Stimulated activated CD8-positive, alpha-beta memory T cell treated with anti-CD3 and anti-CD28 coated beads, Interleukin-4, amount 100 ng/mL, for 48 hours (primary cell): Measurements from ENCODE around the gene ACVR2B.

Experiments used
- DNase-seq: peaks from one replicate; pipeline ENCODE4 v3.0.0-alpha.2; 2020

Gene ACVR2B

DNA sequence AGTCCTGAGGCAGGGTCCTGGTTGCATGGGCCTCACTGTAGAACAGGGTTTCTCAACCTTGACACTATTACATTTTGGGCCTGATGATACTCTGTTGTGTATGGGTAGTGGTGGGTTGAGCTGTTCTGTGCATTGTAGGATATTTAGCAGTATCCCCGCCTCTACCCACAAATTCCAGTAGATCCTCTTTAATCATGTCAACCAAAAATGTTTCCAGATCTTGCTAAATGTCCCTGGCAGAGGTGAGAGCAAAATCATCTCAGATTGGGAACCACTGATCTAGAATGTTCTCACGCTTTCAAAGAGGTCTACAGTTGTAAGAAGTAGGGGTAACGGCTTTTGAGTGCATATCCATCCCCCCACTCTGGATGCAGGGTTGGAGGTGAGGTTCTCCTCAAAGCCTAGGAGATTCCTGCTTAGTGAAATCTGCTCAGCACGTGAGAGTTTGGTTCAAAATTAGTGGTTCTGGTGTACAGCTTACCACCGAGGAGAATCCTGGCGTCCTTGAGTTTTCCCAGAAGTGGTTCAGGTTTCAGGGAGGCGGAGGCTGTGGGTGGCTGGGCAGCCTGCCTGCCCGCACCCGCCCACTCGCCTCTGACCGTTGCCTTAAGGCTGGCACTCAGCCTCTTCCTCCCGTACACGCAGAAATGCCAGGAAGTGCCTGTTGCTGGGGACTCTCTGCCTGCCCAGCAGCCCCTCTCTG is 5.3 kb downstream of the ACVR2B start:
- DNase-seq: no peak

DNA sequence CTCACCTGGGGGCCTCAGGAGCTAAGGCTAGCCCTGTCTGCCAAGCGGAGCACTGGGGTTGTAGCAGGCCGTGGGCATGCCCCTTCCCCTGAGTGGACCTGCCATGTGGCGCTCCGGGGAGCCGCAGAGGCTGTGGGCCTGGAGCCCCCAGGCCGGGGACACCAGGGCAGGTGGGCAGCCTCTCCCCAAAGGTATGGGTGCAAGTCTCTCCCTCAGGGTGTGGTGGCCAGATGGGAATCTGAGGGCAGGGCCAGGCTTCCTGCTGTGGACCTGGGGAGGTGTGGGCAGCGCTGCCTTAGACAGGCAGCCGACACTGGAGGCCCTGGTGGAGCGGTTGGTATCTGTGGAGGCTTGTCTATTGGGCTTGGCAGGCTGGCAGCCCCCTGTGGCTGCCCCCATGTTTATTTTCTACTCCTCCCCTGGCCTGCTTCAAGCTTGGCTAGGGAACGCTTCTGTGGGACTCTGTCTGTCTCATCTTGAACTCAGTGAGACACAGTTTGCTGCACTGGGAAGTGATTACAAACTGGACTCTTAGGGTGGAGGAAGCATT is 5.9 kb downstream of the ACVR2B start:
- DNase-seq: no peak

DNA sequence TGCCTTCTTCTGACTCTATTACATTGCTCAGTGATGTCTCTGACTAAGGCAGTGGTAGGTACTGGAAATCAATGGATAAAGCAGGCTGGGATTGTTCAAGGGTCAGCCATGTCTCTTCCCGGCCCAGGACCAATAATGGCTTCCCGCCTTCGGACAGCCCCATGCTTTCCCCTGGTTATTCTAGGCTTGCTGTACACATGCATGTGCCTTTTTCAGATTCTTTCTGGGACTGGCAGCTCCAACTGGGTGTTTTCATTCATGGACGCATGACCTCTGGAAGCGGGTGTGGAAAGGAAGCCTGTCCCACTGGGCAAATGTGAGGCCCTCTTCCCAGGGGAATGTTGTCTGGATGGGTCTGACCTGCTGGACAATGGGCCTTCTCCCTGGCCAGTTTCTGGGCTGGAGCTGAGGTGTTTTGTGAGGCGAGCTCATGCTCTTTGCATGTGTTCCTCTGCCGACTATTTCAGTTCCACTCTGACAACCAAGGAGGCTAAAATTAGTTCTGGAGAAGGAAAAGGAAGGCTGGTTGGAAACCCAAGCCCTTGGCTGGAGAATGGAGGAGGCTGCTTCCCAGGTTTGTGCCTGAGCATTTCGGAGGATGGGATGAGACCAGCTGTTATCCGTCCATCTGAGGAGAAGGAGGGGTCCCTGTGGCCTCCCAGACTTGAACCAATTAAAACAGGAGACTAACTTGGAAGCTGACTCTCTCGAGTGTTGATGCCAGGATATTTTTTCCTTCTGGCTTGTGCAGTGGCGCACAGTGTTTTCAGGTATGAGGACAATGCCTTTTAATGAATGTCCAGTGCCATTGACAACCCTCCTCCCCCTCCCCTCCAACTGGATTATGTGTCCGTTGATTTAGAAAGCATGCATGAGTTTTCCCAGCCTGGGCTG is 6.9 kb downstream of the ACVR2B start:
- no peak for DNase-seq

DNA sequence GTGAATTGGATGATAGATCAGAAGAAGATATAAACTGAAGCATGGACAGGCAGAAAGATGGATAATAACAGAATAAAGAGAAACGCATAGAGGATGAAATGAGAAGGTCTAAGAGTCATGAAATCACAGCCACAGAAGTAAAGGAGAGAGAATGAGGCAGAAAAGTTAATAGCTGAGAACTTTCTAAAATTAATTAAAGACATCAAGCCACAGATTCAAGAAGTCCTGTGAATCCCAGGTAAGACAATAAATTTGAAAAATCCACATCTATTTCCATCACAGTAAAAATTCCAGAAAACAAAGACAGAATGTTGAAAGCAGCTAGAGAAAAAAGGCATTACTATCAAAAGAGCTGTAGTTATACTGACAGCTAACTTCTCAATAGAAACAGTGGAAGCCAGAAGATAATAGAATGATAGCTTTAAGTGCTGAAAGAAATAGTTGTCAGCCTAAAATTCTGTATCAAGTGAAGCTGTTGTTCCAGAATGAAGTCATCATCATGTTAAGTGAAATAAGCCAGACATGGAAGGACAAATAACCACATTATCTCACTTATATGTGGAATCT is 12.0 kb downstream of the ACVR2B start:
- no peak for DNase-seq

DNA sequence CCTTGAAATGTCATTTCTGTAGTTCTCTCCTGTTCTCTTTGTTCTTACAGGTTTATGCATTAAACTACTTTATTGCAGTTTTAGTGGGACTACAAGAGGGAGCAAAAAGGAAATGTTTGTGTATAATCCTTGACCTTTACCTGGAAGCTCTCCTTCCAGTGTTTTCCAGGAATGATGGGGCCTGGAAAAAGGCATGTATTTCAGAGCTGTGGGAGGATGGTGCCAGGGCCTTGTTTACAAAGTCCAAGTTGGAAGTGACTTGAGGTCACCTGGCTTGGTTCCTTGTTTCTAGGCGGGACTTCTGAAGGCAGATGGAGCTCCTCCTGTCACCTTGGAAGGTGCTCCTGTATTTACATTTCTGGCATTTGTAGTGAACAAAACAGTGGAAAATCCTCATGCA is 15.1 kb downstream of the ACVR2B start:
- DNase-seq: no peak

DNA sequence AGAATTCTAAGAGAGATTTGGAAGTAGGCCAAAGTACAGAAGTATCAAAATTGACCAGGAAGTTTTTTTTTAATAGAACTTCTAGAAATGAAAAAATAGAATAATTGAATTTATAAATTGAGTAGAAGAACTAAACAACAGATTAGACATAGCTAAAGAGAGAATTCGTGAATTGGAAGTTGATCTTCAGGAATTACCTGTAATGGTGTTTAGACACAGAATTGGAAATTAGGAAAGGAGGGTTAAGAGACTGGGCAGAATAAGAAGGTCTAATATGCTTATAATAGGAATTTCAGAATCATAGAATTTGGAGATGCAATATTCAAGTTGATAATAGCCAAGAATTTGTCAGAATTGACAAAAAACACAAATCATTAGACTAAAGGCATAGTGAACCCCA is 16.2 kb downstream of the ACVR2B start:
- no peak for DNase-seq

DNA sequence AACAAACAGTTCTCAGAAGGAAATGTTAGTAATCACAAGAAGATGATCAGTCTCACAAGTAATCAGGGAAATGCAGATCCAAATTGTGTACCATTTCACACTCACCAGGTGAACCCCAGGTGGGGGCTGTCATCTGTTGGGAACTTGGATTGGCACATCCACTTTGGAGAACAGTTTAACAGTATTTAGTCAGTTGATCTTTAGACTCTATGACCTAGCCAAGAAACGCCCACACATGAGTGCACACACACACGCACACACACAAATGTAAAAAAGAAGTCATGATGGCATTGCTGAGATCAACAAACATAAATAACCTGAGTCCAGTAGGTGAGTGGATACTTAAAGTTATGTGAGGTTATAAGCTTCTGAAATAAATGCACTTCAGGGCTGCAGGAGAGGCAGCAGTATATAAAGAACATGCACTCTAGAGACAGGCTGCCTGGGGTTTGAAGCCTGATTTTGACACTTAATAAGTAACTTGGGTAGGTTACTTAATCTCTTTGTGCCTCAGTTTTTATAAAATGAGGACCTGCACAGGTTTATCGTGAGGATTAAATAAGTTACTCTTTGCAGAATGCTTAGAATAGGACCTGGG is 17.7 kb downstream of the ACVR2B start:
- DNase-seq: no peak

DNA sequence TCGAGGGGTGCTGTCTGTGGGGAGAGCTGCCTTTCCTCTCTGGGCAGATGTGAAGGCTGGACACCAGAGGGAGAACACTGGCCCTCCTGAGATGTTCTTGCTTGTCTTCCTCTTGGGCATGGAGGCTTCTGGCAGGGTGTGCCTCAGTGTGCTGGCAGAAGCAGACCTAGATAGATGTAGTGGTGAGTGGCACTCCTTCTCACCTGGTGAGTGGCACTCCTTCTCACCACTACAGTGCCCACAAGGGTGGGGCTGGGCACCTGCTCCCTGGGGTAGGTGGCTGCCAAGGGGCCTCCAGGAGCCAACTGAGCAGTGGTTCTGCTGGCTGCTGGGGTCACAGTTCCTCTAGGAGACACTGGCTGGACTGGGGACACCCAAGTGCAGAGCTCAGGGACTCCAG is 18.7 kb downstream of the ACVR2B start:
- DNase-seq: no peak

DNA sequence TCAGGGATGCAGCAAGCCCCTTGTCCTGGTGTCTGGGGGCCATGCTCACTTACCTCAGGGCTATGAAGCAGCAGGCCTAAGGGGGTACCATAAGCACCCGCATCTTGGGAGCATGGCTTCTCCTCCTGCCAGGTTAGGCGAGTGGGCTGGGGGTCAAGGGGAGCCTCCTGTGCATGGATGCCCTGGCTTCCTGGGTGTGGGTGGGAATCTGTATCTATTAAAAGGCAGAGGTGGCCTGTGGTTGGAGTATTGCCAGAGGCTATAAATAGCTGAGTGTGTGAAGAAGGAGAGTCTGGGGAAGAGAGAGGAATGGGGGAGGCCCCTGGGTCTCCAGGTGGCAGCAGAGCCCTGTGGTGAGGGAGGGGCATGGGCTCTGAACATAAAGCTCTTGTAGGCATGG is 19.5 kb downstream of the ACVR2B start:
- DNase-seq: no peak

DNA sequence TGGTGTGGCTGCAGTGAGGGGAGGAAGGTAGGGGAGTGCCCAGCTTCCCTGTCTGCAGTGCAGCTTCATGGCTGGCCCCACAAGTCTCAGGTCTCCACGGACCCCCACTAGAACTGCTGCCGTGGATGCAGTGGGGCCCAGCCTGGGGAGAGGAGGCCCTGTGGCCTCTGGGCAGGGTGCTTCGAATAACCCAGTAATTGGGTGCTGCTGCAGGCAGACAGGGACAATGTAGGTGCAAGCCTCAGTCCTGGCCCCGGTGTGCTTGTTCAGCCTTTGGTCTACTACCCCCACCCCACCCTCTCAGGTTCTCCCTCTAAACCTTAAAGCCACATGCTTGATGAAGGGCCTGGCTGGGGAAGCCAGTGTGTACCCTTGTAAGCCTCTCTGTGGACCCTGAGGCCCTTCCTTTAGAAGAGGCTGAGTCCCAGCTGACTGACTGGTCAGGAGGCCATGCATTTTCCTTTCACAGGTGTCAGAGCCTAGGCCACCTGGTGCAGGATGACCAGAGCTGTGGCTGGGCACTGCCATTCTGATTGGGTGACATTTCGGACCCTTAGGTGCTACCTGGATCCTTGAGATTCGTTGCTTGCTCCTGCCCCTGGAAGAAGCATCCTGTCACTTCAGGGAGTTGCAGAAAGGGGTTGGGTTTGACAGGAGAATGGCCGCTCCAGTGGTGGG is 21.4 kb downstream of the ACVR2B start:
- DNase-seq: no peak

DNA sequence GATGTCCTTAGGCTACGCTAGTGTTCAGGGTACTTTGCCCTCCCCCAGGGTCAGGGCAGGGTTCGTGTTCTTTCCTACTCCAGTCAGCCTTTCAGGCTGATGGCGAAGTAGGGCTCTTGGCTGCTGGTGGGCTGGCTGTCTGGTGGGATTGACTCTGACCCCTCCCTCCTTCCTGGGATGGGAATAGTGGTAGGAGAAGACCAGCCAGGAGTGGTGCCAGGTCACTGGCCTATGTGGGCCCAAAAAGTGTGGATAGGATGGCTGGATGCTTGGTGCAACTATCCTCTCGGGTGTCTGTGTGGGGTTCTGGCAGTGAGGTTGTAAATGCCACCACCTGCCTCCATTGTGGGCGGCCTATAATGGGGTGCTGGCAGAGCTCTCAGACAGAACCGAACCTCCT is 22.0 kb downstream of the ACVR2B start:
- DNase-seq: no peak

DNA sequence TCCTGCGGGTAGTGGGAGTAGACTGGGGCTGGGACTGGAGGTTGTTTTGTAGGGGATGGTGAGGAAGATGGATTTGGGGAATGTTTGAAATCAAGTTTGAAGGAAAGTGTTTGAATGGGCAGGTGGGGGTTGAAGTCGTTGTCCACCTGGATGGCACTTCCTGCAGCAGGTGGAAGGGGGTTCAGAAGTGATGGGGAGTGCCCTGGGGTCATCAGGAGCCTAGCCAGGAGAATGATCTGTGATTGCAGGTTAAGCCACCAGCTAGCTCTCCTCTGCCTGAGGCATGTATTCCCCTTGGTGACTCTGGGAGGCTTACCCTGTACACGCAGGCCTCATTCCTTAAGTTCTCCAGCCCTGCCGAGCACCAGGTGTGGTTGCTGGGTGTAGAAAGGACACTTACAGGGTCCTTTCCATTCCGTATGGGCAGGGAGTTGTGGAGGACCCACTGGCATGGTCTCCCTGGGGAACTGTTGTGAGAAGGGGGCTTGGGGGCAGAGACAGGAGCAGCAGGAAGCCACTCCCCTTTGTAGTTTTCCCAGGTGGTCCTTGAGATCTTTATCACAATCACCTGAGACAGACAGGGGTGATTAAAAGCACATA is 22.6 kb downstream of the ACVR2B start:
- DNase-seq: no peak

DNA sequence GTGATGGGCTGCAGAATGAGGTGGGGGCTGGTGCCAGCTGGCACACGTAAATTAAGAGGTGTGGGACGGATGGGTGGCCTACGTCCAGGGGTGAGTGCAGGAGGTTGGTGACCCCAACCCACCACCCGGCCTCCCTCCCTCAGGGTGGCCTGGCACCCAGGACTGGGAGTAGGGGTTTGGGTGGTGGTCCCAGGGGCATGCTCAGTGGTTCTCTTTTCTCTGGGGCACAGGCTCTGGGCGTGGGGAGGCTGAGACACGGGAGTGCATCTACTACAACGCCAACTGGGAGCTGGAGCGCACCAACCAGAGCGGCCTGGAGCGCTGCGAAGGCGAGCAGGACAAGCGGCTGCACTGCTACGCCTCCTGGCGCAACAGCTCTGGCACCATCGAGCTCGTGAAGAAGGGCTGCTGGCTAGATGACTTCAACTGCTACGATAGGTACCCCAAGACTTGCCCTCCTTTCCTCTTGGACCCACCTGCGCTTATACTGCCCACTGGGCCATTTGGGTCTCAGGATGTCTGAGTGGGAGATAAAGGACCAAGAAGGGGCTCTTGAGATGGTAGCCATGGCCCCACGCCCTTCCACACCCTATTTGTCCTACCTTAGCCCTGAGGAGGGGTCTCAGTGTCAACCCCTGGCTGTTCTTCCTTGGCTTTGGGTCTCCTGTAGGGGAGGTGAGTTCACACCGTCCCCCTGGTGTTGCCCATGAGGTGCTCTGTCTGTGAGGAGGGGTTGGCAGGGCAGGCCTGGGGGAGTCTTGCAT is 23.5 kb downstream of the ACVR2B start:
- no peak for DNase-seq

DNA sequence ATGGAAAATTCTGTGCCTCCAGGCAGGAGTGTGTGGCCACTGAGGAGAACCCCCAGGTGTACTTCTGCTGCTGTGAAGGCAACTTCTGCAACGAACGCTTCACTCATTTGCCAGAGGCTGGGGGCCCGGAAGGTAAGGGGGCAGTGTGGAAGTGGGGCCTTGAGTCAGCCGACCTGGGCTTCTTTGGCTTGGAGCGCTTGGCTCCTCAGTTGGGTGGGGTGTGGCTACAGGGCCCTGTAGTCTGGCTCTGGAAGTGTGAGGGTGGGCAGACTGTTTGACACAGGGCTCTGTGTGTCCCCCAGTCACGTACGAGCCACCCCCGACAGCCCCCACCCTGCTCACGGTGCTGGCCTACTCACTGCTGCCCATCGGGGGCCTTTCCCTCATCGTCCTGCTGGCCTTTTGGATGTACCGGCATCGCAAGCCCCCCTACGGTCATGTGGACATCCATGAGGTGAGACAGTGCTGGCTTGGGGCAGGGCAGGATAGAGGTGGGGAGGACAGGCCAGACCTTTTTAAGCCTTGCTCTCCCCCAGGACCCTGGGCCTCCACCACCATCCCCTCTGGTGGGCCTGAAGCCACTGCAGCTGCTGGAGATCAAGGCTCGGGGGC is 24.3 kb downstream of the ACVR2B start:
- no peak for DNase-seq

DNA sequence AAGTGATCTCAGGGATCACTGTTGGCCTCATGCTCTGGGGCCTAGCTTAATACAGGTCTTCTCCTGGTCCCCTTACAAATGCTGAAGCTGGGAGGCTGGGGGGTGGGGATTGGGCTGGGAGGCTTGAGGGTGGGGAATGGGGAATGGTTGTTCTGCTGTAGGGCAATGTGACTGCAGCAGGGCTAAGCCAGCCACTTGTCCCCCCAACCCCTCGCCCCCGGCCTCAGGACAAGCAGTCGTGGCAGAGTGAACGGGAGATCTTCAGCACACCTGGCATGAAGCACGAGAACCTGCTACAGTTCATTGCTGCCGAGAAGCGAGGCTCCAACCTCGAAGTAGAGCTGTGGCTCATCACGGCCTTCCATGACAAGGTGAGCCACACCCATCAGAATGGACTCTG is 25.2 kb downstream of the ACVR2B start:
- DNase-seq: no peak

DNA sequence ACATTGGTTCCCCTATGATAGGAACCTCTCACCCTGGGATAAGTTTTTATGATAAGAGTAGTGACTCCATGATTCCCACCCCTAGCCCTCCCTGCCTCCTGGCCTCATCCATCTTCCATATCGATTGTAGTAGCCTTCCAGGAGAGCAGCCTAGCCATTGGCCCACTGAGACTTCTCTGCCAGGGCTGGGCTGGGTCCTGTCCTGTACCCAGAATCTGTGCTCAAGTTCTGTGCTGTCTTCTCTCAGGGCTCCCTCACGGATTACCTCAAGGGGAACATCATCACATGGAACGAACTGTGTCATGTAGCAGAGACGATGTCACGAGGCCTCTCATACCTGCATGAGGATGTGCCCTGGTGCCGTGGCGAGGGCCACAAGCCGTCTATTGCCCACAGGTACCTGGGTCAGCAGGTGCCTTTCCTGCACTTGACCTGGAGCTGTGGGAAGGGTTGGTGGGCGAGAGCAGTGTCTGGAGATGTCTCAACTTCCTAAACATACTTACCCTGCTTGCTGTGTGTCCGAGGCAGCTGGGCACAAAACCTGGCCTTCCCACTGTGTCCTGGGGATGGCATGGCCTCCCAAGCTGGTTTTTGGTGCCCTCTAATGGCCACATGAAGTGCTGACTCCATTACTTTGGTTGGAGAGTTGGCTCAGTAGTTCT is 25.9 kb downstream of the ACVR2B start:
- DNase-seq: peak; percentile 55

DNA sequence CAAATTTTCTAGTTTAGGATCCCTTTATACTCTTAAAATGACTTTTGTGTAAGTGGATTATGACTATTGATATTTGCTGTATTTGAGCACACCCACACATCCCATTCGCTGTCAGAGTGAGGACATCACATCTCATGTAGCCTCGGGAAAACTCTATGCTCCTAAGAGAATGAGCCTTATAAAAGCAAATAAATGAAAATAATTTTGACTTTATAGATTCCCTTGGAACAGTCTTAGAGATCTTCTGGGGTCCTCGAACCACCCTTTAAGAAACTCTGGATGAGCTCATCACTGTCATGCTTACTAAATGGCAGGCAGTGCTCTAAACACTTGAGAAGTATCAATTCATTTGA is 26.4 kb downstream of the ACVR2B start:
- no peak for DNase-seq

DNA sequence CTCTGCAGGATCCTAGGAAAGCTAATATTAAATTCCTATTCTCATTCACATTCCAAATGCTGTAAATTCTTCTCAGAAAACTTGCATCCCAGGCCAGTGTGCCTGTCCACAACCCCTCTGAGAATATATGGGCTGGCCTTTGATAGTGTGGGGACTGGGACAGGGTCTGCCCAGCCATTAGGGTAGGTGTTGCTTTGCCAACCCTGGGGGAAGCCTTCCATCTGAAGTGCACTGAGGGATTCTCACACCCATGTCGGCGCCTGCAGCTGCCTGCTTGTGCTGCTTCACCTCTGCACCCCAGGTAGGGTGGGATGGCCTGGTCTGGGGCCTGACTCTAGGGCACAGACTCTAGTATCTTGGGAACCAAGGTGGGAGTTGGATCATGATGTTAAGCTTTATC is 27.2 kb downstream of the ACVR2B start:
- no peak for DNase-seq

DNA sequence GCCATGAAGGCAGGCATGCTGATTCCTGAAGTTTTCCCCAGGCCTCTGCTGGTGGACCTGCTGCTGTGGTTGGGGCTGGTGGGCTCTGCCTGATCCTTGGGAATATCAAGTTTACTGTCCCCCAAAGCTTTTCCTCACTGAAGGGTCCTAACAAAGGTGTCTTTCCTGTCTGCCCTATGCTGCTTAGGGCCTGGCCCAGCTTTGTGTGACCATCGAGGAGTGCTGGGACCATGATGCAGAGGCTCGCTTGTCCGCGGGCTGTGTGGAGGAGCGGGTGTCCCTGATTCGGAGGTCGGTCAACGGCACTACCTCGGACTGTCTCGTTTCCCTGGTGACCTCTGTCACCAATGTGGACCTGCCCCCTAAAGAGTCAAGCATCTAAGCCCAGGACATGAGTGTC is 29.3 kb downstream of the ACVR2B start:
- DNase-seq: no peak

DNA sequence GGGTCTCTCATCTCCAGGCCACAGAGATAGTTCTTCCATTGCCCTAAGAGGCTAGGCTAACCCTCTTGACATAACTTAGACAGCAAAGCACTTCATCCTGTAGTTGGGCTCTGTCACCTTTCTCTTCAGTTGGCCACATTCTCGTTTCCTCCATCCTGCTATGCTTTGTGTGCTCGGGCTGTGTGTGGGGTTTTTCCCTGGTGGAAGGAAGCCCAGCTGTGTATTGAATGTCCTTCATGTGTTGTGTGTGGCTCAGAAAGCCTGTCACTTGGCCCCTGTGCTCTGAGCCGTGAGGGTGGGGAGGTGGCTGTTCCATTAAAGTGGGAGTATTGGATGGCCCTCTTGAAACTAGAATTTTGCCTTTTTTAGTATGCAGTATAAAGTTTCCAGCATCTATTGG is 33.6 kb downstream of the ACVR2B start:
- DNase-seq: no peak

DNA sequence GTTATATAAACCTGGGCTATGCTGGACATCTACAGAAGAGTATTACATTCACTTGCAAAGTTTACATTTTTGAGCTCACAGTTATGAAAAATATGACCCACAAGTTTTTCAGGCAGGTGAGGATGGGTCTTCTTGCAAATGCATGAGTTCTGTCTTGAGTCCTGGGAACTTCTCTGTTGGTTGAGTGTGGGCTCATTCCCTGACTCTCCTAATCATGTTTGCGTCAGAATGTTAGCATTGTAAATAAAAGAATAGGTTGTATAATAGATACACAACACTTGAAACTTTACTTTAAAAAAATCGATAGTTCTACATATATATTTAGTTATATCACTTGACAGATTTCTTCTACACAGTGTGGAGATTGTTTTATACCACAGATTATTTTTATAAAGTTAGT is 35.3 kb downstream of the ACVR2B start:
- DNase-seq: no peak
